Activated T-cell treated with anti-CD3 and anti-CD28 coated beads, Interleukin-2, amount 50 U/mL, for 1 hour (primary cell): Measurements from ENCODE around the gene PPHLN1.

ENCODE experiments used
- DNase-seq: peaks from one replicate; pipeline ENCODE4 v3.0.0-alpha.2; 2020

The PPHLN1 gene, protein sequence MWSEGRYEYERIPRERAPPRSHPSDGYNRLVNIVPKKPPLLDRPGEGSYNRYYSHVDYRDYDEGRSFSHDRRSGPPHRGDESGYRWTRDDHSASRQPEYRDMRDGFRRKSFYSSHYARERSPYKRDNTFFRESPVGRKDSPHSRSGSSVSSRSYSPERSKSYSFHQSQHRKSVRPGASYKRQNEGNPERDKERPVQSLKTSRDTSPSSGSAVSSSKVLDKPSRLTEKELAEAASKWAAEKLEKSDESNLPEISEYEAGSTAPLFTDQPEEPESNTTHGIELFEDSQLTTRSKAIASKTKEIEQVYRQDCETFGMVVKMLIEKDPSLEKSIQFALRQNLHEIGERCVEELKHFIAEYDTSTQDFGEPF

DNA sequence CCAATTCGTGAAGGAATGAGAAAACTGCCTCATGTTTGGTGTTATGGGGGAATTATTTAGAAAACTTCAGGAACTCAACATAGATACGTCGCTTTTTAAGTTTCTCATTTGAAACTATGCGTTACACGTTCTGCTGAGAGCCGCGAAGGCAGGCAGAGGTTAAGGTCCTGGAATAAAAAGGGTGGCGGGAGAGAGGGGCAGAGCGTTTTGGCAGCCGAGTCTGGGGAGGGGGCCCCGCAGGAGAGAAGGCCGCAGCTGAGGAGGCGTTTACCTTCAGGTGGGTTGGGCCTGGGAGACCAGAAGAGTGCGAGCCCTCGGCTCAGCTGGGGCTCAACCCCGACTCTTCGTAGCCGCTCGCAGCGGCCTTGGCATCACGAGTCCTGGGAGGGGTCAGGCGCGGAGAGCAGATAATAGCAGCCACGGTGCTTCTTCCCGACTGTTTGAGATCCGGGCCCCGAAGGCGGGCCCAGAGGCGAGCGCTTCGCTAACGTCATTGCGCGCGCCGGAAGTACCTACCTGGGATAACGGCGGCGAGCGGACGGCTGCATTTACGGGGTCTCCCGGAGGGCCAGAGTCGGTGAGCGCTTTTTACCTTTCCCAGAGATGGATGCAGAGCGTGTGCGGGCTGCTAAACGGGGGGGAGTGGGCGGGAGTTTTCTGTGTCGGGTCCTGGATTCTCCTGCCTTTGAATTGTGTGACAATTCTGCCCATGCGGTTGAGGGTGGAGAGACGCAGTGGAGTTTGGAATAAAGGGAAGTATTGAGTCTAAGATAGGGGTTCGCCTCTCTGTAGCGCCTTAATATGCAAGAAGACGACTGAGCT is at the start of gene PPHLN1, which contains the start of gene ZCRB1:
Gene PPHLN1, plus strand, starts transcription at position 515 of the 822 bp plus-strand sequence. CDS start 9,736 bp downstream, outside the sequence.
Gene ZCRB1, minus strand, starts transcription at position 442 of the 822 bp plus-strand sequence. CDS start 1,992 bp downstream, outside the sequence.
- DNase-seq, result peak; percentile 78

DNA sequence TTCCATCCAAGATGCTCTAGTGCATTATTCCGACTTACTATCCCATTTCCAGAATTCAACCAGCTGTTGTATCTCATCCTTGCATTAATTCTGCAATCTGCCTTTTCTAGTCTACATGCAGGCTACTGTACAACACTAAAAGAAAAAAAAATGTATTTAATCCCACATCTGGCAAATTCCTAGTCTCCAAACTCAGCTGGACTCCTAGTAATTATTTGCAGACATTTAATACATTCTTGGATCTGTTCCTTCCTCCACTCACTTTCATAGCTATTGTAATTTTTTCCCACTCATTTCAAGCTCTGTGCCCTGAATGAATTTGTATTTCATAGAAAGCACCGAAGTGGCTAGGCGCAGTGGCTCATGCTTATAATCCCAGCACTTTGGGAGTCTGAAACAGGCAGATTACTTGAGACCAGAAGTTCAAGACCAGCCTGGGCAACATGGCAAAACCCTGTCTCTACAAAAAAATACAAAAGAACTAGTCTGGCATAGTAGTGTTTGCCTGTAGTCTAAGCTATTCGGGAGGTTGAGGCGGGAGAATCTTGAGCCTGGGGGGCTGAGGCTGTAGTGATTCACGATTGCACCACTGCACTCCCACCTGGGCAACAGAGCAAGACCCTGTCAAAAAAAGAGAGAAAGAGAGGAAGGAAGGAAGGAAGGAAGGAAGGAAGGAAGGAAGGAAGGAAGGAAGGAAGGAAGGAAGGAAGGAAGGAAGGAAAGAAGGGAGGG is 48.4 kb upstream of the PPHLN1 start:
- no peak for DNase-seq

DNA sequence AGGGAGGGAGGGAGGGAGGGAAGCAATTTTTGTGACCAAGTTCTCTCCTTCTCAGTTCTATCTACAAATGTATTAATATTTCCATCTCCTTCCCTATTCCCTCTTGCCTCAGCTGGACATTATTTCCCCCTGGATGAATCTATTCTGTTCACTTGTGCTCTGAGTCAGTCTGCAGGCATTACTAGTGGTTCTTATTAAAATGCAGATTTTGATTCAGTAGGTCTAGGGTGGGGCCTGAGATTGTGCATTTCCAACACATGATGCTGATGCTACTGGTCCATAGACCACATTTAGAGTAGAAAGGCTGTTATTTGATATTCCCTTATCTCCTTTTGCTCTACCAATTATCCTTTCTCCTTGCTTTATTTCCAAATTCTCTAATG is 47.8 kb upstream of the PPHLN1 start:
- no peak for DNase-seq

DNA sequence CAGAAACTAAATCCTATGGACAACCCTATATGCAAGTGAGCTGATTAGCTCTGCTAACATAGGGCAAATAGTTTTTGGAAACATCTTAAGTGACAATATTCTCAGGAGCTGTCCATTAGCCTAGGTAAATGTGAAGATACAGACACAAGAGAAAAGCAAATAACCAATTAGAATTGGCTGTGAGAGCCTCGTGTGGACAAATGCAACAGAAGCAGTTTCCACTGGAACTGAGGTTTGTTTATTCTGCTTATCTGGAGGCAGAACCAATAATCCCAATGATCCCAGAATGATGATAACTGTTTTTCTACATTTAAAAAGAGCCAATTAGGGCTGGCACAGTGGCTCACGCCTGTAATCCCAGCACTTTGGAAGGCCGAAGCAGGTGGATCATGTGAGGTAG is 44.7 kb upstream of the PPHLN1 start:
- no peak for DNase-seq

DNA sequence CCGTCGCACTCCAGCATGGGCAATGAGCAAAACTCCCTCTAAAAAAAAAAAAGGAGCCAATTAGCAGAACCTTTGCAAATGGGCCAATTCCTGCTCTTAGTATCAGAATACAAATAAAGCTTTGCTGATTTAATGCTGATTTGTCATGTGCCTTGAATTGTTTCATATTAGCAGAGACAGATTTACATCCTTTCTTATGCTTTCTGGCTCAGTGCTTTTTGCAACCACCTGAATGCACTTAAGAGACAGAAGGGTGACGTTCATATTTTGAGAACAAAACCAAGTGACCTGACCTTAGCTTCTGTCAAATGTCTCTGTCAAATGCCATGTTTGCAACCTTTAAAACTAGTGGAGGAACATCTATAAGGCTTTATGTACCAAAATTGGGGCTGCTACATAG is 44.1 kb upstream of the PPHLN1 start:
- no peak for DNase-seq

DNA sequence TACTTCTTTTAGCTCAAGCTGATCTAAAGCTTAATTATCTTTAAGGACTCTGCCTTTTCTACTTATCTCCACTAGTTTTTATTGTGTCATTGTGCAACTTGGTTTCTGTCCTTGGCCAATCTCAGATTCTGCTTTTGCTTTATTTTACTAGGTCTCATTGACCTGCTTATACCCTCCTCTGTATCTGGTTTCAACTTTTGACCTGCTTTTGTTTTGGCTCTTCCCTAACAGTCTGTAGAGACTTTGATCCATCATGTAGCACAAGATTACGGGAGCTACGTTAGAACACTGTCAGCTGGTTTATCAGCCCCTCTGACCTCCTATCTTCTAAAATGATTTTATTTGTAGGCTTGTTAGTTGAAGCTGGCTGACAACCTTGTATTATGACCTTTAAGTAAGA is 43.7 kb upstream of the PPHLN1 start:
- DNase-seq, result no peak

DNA sequence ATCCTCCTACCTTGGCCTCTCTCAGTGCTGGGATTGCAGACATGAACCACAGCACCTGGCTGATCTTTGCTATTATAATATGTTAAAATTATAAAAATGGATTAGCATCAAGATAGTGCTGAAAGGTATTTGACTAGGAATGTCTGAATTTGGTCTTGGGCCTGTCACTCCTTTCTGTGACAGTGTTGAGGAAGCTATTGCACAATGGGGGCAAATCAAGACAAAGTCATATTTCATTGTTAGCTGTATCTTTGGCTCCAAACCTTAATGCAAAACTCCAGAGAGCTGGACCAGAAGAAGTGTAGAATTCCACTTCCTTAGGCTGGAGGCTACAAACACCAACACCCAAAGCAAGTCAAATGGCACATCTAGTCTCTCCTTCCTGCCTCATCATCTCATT is 42.2 kb upstream of the PPHLN1 start:
- no peak for DNase-seq

DNA sequence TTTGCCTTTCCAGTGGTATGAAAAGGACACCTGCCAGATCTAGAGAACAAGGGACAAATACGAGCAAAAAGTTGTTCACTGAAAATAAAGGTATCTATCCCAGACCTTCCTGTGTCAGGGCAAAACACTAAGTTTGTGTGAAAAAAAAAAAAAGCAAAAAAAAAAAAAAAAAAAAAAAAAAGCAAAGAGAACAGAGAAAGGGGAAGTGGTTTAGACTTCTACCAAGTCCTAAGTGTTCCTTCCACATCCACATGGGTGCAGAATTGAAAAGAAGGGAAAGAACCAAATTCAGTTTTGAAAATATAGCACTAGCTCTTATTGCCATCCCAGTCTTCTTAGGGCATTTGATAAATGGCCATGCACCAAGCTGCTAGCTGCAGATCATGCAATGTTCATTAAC is 41.8 kb upstream of the PPHLN1 start:
- DNase-seq, result no peak

DNA sequence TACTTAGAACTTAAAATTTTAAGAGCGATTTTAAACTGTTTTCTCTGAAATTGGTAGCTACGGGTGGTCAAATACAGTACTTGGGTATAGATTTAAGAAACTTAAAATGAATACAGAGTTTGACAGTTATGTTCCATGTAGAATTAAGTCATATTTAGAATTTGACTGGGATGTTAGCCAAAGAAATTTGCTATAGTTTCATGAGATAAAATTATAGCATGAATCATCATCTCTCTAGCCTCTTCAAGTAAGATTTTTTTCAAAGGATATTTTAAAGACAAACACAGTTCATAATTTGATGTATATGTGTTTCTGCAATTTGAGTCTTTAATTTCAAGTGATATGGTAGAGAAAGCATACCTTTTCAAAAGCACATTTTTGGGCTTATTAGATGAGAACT is 41.1 kb upstream of the PPHLN1 start:
- DNase-seq, result no peak

DNA sequence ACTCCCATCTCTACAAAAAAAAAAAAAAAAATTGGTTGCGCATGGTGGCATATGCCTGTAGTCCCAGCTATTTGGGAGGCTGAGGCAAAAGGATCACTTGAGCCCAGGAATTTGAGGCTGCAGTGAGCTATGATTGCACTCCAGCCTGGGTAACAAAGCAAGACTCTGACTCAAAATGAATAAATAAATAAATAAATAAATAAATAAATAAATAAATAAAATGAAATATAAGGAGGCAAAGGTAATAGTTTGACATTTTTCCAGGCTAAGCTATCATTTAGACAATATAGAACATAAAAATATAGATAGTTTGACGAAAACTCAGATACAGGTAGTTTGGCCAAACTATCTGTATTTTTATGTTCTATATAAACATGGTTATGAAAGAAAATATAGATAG is 40.5 kb upstream of the PPHLN1 start:
- DNase-seq, result no peak

DNA sequence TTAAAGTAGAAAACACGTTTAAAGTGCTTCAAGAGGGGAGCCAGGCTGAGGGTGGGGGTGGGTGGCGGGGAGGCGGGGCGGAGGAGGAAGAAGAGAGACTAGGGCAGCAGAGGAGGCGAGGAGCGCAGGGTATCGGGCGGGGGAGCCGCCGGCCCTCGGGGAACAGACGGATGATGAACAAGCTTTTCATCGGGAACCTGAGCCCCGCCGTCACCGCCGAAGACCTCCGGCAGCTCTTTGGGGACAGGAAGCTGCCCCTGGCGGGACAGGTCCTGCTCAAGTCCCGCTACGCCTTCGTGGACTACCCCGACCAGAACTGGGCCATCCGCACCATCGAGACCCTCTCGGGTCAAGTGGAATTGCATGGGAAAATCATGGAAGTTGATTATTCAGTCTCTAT is 39.2 kb upstream of the PPHLN1 start:
- DNase-seq, result no peak

DNA sequence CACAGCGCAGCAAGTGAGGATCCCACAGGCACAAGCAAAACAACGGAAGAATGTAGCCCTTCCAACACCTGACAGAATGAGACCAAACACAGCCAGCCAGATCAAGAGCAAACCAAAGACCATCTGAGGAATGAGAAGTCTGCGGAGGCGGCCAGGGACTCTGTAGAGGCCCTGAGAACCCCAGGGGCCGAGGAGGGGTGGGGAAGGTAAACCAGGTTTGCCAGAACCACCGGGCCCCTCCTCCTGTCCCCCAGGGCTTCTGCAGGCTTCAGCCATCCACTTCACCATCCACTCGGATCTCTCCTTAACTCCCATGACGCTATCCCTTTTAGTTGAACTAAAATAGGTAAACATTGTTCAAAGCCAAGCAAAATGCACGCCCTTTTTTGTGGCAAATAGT is 37.4 kb upstream of the PPHLN1 start:
- DNase-seq, result no peak

DNA sequence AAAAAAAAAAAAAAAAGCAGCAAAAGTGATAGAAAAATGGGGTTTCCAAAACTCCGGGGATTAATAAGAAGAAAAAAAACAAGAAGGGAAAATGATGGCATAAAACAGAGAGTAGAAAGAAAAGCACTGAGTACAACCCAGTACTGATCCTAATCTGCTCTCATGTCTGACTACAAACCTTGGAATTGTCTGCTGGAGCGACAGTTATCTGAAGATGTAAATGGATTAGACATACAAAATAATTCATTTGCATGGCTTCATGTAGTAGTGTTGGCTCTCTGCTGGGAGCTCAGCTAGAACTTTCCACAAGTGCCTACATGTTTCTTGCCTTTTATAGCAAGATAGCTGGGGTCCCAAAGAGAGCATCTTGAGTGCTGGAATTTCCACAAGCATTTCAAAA is 34.3 kb upstream of the PPHLN1 start:
- no peak for DNase-seq

DNA sequence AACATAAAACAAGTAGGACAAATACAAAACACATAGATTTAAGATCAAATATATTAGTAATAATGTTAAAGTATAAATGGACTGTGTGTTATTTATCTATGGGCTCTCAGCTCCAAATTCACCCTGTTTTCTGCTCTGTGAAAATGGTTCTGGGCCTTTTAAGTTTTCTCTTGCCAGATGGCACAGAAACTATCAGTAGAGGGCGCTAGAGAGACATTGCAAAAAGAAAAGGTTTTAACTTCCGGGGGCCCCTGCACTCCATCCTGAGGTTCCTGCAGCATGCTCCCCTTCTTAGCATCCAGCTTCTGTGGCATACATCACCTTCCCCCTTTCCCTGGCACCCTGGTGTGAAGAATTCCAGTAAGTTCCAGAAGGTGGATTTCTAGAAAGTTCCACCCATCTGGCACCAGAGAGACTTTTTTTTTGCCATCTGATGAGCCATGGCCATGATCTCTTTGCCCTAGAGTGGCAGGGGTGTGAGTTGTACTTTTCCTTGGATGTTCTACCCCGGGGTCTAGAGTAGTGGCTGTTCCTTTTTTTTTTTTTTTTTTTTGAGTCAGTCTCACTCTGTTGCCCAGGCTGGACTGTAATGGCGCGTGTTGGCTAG is 29.4 kb upstream of the PPHLN1 start:
- no peak for DNase-seq

DNA sequence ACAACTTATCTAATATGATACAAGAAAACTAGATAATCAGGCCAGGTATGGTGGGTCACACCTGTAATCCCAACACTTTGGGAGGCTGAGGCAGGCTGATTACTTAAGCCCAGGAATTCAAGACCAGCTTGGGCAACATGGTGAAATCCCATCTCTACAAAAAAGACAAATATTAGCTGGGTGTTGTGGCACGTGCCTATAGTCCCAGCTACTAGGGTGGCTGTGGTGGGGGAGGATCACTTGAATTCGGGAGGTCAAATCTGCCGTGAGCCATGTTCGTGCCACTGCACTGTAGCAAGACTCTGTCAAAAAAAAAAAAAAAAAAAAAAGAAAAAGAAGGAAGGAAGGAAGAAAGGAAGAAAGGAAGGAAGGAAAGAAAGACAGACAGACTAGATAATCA is 27.1 kb upstream of the PPHLN1 start:
- DNase-seq, result no peak

DNA sequence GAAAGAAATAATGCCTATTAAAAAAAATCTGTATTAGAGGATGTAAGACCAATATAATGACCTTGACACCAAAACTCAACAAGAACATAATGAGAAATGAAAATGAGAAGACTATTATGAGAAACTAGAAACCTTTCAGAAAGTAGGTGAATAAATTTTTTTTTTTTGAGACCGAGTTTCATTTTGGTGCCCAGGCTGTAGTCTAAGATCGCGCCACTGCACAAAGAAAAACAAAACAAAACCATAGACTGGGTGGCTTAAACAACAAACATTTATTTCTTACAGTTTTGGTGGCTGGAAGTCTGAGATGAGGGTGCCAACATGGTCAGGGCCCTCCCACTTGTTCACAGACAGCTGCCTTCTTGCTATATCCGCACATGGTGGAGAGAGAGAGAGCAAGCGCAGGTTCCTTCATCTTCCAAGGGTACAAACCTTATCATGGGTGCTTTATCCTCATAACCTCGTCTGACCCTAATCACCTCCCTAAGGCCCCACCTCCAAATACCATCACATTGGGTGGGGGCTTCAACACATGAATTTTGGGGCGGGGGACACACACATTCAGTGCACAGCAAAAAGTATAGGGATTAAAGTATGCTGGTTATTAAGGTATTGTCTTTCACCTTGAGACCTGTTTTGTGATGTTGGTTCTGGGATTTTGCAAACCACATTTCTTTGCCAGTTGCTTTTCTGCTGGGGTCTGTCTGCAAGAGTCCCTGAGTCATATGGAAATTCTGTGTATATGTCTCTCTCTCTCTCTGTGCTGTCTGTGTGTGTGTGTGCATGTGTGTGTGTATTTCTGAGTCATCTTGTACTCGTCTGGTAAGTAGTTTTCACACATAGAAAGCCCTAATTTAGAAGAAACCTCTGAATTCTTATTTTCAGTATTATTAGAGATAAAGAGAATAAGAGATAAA is 26.3 kb upstream of the PPHLN1 start:
- no peak for DNase-seq

DNA sequence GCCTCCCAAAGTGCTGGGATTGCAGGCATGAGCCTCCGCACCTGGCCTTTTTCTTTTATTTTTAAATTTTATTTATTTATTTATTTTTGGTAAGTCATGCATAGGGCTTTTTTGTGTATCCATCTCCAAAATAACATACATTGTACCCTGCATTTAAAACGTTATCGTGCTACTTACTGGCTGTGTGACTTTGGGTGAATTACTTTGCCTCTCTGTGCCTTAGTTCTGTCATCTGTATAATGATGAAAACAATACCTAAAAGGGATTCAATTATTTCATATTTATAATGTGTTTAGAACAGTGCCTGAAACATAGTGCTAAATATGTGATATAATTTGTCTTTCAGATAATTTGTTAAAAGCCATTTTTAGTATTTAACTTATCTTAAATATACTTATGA is 19.7 kb upstream of the PPHLN1 start:
- DNase-seq, result no peak

DNA sequence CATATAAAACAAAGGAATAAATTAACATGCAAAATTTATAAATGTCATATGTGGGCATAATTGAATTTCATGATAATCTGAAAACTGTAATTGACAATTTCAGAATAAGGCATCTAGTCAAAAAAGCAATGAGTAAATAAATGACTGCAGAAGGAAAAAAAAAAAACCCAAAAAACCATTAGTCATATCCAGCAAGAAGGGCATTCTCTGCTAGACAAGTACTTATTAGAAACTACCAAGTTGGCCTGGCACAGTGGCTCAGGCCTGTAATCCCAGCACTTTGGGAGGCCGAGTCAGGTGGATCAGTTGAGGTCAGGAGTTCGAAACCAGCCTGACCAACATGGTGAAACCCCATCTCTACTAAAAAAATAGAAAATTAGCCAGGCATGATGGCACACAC is 17.6 kb upstream of the PPHLN1 start:
- DNase-seq, result no peak

DNA sequence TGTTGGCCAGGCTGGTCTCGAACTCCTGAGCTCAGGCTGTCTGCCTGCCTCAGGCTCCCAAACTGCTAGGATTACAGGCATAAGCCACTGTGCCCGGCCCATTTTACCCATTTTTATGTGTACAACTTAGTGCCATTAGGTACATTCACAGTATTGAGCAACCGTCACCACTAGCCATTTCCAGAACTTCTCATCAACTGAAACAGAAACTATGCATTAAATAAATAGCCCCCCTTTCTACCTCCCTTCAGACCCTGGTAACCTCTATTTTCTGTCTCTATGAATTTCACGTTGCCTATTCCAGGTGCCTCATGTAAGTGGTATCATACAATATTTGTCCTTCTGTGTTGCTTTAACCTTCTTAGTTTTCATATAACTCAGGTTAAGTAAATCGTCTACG is 16.0 kb upstream of the PPHLN1 start:
- no peak for DNase-seq

DNA sequence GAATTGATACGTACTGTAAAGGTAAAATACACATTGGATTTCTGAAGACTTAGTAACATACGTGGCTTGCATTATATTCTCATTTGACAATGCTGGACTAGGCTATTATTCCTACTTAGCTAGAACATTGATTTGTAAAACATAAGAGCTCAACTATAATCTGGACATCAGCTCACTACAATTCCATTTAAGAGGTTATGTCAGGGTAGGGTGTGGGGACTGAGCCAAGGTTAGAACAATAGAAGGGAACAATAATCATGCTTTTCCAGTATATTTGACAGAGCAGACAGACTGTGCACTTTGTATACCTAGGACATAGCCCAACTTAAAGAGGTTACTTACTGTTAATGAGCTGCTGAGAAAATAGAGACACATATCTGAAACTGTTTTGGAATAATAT is 10.9 kb upstream of the PPHLN1 start:
- no peak for DNase-seq

DNA sequence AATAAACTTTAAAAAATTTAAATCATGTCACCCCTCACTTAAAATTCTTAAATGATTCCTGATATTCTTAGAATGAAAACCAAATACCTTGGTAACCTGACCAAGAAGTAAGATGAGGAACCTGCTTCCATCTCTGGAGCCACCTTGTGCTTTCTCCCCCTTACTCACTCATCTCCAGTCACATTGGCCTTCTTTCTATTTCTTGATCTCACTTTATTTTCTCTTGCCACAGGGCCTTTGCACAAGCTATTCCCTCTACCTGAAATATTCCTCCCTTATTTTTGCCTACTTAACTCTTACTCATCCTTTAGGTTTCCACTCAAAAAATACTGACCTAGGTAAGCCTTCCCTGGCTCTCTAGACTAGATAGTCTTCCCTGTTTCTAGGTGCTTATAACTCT is 5.2 kb upstream of the PPHLN1 start:
- no peak for DNase-seq

DNA sequence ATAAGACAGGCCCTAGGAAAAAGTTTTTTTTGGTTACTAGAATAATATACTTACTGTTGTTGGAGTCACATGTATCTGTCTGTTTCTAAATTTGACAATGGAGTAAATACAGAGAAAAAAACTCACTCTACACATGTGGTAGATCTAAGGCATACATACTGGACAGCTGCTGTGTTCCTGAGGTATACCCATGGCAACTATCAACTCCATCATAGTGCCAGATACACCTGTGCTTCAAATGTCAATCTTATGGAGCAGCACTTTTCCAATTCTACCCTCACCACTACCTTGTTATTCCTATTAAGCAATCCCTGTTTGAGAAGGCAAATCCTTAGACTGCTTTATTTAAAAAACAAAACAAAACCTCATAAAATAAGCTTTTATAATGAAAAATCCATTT is 3.4 kb upstream of the PPHLN1 start:
- no peak for DNase-seq
